GM12891 (cell line): Measurements from ENCODE around the gene ACP1. TPM values are rescaled to one million over a fixed set of nuclear protein-coding genes. Genes with fewer than 3 reads are reported as not detected.
A peak's percentile ranks its signal among the peaks of the same experiment; 100 is the strongest.

ENCODE experiments used
- DNase-seq: peaks from one replicate; pipeline ENCODE4 v3.0.0; 2011; ENCODE audit warnings: low spot score; ENCODE audit not compliant: insufficient read length
- FAIRE-seq: peaks from 2 replicates; lab custom pipeline; 2011; peaks lifted over from hg19 to GRCh38; lab: Jason Lieb, UNC
- PAX5 ChIP-seq: IDR thresholded peaks from 2 replicates; pipeline ENCODE4 v1.6.1; 2011; ENCODE audit warnings: low read length, moderate library complexity, mild to moderate bottlenecking; ENCODE audit not compliant: insufficient read depth, severe bottlenecking
- POLR2A ChIP-seq: IDR thresholded peaks from 2 replicates; pipeline ENCODE4 v1.6.1; 2011; ENCODE audit warnings: low read depth, low read length, control low read depth
- POLR2AphosphoS5 ChIP-seq: IDR thresholded peaks from 2 replicates; pipeline ENCODE4 v1.6.1; 2011; ENCODE audit warnings: low read depth, low read length, control low read depth
- POU2F2 ChIP-seq: IDR thresholded peaks from 2 replicates; pipeline ENCODE4 v1.6.1; 2011; ENCODE audit warnings: low read depth, mild to moderate bottlenecking, control low read depth, low read length, moderate library complexity
- SPI1 ChIP-seq: IDR thresholded peaks from 2 replicates; pipeline ENCODE4 v1.6.1; 2011; ENCODE audit warnings: low read depth, low read length, control low read depth
- TAF1 ChIP-seq: IDR thresholded peaks from 2 replicates; pipeline ENCODE4 v1.6.1; 2011; ENCODE audit warnings: low read depth, low read length, control low read depth
- polyA plus RNA-seq: library from polyadenylated mRNA; unstranded; fragments of >200 nt; gene quantifications from one replicate; pipeline ENCODE4 v1.2.1, GENCODE V29; 2012; ENCODE audit warnings: low read depth, missing spikeins, inconsistent platforms; ENCODE audit not compliant: missing spikeins

ACP1 gene
- polyA plus RNA-seq: 109 TPM

- DNase-seq (peak; percentile 96), FAIRE-seq (peak; percentile 100)
Measured at GRCh38 chr2:264493-265468, at the start of gene ACP1. Gene ACP1, plus strand, starts transcription at chr2:264947. Its CDS starts 18 bp downstream, at chr2:264965.

GRCh38 chr2:216068-216467 is 48.7 kb upstream of the ACP1 start:
- FAIRE-seq: no peak
- DNase-seq: no peak
- TF ChIP-seq PAX5: no peak
- peak; percentile 79 for TF ChIP-seq SPI1
- no peak for TF ChIP-seq POLR2A
- TF ChIP-seq TAF1: no peak
- TF ChIP-seq POLR2AphosphoS5: no peak
- TF ChIP-seq POU2F2: no peak

More at GRCh38 chr2:264493-265468, at the start of gene ACP1:
- TF ChIP-seq POLR2A (peak; percentile 94), PAX5 (peak; percentile 16), SPI1 (no peak), POLR2AphosphoS5 (peak; percentile 92), POU2F2 (0 out of 2 replicates have a peak, but pooled peaks have one; percentile 35), TAF1 (peak; percentile 82)

- no peak for TF ChIP-seq PAX5
- TF ChIP-seq POLR2AphosphoS5: no peak
- no peak for TF ChIP-seq TAF1
- TF ChIP-seq SPI1: no peak
- TF ChIP-seq POU2F2: no peak
- TF ChIP-seq POLR2A: no peak
- no peak for DNase-seq
- no peak for FAIRE-seq
Measured at GRCh38 chr2:223451-223850, 41.3 kb upstream of the ACP1 start.

- no peak for DNase-seq
- no peak for FAIRE-seq
- TF ChIP-seq TAF1 (no peak), SPI1 (no peak)
Measured at GRCh38 chr2:223971-224760, 40.6 kb upstream of the ACP1 start.

GRCh38 chr2:228115-228514 is 36.6 kb upstream of the ACP1 start:
- DNase-seq (no peak), FAIRE-seq (no peak)
- TF ChIP-seq TAF1: no peak
- TF ChIP-seq SPI1: no peak
- TF ChIP-seq POLR2A: no peak
- no peak for TF ChIP-seq POLR2AphosphoS5
- TF ChIP-seq POU2F2: no peak
- TF ChIP-seq PAX5: no peak

- TF ChIP-seq POLR2A (no peak), POU2F2 (no peak), PAX5 (no peak), SPI1 (no peak), POLR2AphosphoS5 (no peak), TAF1 (no peak)
- FAIRE-seq: no peak
- DNase-seq: no peak
Measured at GRCh38 chr2:228518-229278, 36.0 kb upstream of the ACP1 start.

GRCh38 chr2:231521-232185 is 33.1 kb upstream of the ACP1 start:
- DNase-seq: no peak
- TF ChIP-seq POLR2AphosphoS5 (no peak), POU2F2 (no peak), POLR2A (no peak), TAF1 (no peak), SPI1 (no peak), PAX5 (no peak)
- no peak for FAIRE-seq

- DNase-seq (no peak), FAIRE-seq (no peak)
- no peak for TF ChIP-seq SPI1
- TF ChIP-seq POU2F2: no peak
- no peak for TF ChIP-seq POLR2AphosphoS5
- no peak for TF ChIP-seq TAF1
- TF ChIP-seq PAX5: no peak
- TF ChIP-seq POLR2A: no peak
Measured at GRCh38 chr2:233030-233429, 31.7 kb upstream of the ACP1 start.
